PC-3 (cell line): ENCODE measurements around the gene CEP83.

Source experiments
- EZH2 ChIP-seq: fragments of 300-600 bp; sonication (generic); IDR thresholded peaks from one replicate; pipeline ENCODE4 v1.6.1; 2017; ENCODE audit warnings: antibody characterized with exemption, mild to moderate bottlenecking, low read length; ENCODE audit not compliant: unreplicated experiment
- TF ChIP-seq, protein P1 (sequence below): fragments of 300-600 bp; sonication (generic); conservative IDR thresholded peaks from 2 replicates; pipeline ENCODE4 v1.5.1; 2017; ENCODE audit warnings: antibody characterized with exemption, low read depth, mild to moderate bottlenecking, low read length

GRCh38 chr12:94500831-94501567 lies 41.3 kb upstream of the CEP83 start:
- TF ChIP-seq, protein P1, sequence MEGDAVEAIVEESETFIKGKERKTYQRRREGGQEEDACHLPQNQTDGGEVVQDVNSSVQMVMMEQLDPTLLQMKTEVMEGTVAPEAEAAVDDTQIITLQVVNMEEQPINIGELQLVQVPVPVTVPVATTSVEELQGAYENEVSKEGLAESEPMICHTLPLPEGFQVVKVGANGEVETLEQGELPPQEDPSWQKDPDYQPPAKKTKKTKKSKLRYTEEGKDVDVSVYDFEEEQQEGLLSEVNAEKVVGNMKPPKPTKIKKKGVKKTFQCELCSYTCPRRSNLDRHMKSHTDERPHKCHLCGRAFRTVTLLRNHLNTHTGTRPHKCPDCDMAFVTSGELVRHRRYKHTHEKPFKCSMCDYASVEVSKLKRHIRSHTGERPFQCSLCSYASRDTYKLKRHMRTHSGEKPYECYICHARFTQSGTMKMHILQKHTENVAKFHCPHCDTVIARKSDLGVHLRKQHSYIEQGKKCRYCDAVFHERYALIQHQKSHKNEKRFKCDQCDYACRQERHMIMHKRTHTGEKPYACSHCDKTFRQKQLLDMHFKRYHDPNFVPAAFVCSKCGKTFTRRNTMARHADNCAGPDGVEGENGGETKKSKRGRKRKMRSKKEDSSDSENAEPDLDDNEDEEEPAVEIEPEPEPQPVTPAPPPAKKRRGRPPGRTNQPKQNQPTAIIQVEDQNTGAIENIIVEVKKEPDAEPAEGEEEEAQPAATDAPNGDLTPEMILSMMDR, result no peak
- no peak for TF ChIP-seq EZH2
